ENCODE data around the gene ADGRB2. TPM values are rescaled to one million over a fixed set of nuclear protein-coding genes. Genes with fewer than 3 reads are reported as not detected.

ADGRB2 gene
- total and polyA plus RNA-seq, 7 donors: 1.3 to 3.9 (median 1.4) TPM; not detected in 2

DNA sequence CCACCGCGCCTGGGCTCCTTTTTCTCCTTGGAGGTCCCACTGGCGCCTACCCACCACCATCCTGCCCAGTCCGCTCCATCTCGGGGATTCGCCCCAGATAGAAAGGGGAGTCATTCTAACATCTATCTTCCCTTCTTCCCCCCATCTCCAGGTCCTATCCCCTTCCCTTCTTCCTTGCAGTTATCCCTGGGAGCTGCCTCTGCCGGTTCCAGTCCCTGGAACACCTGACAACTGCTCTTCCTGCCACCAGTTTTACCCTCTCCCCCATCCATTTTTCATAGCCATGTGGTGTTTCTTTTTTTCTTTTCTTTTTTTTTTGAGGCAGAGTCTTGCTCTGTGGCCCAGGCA is 48.3 kb downstream of the ADGRB2 start:
- 2 to 11% methylated on average over 7 of the region's 7 CpGs for WGBS, 2 donors

DNA sequence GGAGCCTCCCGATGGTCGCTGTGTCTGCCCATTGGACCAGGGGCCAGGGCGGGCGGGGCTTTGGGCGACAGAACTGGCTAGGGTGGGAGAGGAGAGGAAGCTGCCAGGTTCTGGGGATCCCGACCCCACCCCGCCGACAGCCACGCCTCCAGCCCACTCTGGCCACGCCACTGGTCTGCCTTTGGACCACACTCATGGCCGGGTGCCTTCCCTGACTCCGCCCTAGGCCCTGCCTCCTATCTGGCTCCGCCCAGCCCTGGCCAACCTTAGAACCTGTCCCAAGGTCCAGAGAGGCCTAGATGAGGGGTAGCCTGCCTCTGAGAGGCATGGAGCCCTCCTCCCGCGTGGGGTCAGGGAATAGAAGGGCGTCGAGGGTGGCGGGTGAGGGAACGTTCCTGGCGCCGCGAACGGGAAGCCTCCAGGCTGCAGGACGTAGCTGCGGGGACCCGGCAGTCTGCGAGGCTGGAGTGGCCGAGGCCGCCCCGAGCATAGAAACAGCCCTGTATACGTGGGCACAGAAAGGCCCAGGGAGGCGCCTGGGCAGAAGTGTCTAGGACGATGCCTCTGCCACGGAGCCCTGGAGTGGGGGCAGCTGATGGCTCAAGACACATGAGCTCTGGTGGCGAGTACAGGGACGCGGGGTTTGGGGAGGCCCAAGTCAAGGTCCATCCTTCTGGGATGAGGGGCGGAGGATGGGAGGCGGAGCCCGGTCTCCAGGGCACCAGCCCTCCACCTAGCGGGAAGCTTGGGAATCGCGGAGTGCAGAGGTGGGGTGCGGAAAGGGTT is 48.9 kb downstream of the ADGRB2 start:
- Histone ChIP-seq H3K27ac (peak overlapping the region; percentile 87 to 98 (median 96)), H3K9me3 (no peaks in the 10 kb centered on the region), H3K4me1 (peaks cover 0 to 56% (median 47%) of the 10 kb centered on the region in 4 donors), H3K36me3 (no peaks in the 10 kb centered on the region), H3K27me3 (no peaks in the 10 kb centered on the region), H3K4me3 (peak overlapping the region; percentile 20 to 47 (median 38))
- 2% methylated on average over 44 of the region's 44 CpGs for WGBS, 2 donors
- TF ChIP-seq POLR2AphosphoS5 (IDR thresholded peaks at IDR 0.05): peak; percentile 60 to 93 (median 75)
- no peak for TF ChIP-seq EP300 (IDR thresholded peaks at IDR 0.05)
- TF ChIP-seq, protein P1, sequence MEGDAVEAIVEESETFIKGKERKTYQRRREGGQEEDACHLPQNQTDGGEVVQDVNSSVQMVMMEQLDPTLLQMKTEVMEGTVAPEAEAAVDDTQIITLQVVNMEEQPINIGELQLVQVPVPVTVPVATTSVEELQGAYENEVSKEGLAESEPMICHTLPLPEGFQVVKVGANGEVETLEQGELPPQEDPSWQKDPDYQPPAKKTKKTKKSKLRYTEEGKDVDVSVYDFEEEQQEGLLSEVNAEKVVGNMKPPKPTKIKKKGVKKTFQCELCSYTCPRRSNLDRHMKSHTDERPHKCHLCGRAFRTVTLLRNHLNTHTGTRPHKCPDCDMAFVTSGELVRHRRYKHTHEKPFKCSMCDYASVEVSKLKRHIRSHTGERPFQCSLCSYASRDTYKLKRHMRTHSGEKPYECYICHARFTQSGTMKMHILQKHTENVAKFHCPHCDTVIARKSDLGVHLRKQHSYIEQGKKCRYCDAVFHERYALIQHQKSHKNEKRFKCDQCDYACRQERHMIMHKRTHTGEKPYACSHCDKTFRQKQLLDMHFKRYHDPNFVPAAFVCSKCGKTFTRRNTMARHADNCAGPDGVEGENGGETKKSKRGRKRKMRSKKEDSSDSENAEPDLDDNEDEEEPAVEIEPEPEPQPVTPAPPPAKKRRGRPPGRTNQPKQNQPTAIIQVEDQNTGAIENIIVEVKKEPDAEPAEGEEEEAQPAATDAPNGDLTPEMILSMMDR (IDR thresholded peaks at IDR 0.05): peak; percentile 89 to 97 (median 92)
- peak; percentile 23 to 45 for TF ChIP-seq POLR2A (IDR thresholded peaks at IDR 0.05)
- peak; percentile 99 for DNase-seq
- intact Hi-C loops (cut with DNase I): loop anchor here (2.0 kb wide), 3 partner anchors 14 to 74 kb away; no protein-coding TSS in a partner anchor

More for the DNA sequence above, 48.3 kb downstream of the ADGRB2 start:
- H3K4me3 ChIP-seq: peak overlapping the region in 3 of 4 donors; percentile 31 to 47 (median 45)
- TF ChIP-seq POLR2AphosphoS5 (IDR thresholded peaks at IDR 0.05): no peak
- no peak for TF ChIP-seq POLR2A (IDR thresholded peaks at IDR 0.05)
- TF ChIP-seq, protein P1 (IDR thresholded peaks at IDR 0.05): peak in 1 of 4 experiments; percentile 4
- no peak for TF ChIP-seq EP300 (IDR thresholded peaks at IDR 0.05)
- no peaks in the 10 kb centered on the region for H3K36me3 ChIP-seq
- peaks cover 0 to 55% (median 47%) of the 10 kb centered on the region in 4 donors for H3K4me1 ChIP-seq
- no peak for DNase-seq
- no peaks in the 10 kb centered on the region for H3K27me3 ChIP-seq
- intact Hi-C loops (cut with DNase I): loop anchor here (2.0 kb wide), 3 partner anchors 15 to 73 kb away; no protein-coding TSS in a partner anchor
- H3K27ac ChIP-seq: peak overlapping the region; percentile 87 to 98 (median 96)
- no peaks in the 10 kb centered on the region for H3K9me3 ChIP-seq

DNA sequence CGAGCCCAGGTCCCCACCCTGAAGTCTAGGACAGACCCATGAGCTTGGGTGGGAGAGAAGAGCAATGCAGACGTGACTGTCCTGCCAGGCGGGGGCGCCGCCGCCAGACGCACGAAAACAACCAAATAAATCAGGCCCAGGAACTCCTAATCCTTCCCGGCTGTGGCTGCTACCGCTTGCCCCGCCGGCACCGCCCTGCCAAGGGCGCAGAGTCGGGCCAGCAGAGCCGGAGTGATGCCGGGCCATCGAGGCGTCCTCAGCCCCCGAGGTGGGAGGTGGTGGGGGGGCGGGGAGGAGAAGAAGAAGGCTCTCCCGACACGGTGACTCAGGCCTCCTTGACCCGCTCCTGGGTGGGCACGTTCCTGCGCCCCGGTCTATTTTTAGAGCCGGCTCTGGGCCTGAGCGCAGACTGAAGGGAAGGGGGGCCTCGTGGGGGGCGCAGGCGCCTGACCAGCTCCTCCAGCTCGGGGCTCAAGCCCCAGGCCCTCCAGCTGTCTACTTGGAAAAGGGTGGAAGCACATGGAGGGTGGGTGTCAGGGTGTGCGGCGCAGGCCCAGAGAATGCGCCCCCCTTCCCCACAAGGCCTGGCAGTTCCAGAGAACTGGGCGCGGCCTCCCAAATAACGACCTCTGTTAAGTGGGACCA is 49.6 kb downstream of the ADGRB2 start:
- intact Hi-C loops (cut with DNase I): loop anchor here (2.0 kb wide), 3 partner anchors 14 to 74 kb away; no protein-coding TSS in a partner anchor
- H3K27me3 ChIP-seq: no peaks in the 10 kb centered on the region
- H3K36me3 ChIP-seq: no peaks in the 10 kb centered on the region
- TF ChIP-seq POLR2A (IDR thresholded peaks at IDR 0.05) (no peak), POLR2AphosphoS5 (IDR thresholded peaks at IDR 0.05) (peak in 2 of 4 donors; percentile 10 to 20)
- 3% methylated on average over 39 of the region's 39 CpGs for WGBS, 2 donors
- no peaks in the 10 kb centered on the region for H3K9me3 ChIP-seq
- peak; percentile 95 for DNase-seq
- H3K4me1 ChIP-seq: peaks cover 0 to 56% (median 47%) of the 10 kb centered on the region in 4 donors
- peak overlapping the region; percentile 15 to 47 (median 38) for H3K4me3 ChIP-seq
- peak overlapping the region; percentile 87 to 98 (median 96) for H3K27ac ChIP-seq

DNA sequence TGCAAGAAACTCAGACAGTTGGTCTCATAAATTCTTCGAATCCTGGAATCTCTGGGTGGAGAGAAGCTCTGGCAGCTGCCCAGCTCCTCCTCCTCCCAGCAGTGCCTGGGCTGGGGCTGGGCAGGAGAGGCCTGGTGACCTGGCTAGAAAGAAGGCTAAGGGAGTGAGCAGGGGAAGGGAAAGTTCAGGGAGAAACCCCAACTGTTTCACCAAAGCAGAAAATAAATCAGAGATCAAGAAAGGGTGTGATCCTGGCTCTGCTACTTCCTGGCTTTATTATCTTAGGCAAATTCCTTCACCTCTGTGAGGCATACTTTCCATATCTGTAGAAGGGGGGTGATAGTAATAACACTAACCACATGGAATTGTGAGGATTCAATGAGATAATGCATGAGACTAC is 51.5 kb downstream of the ADGRB2 start:
- Histone ChIP-seq H3K27ac (peak overlapping the region; percentile 87 to 98 (median 96)), H3K4me1 (peaks cover 0 to 56% (median 47%) of the 10 kb centered on the region in 4 donors), H3K36me3 (no peaks in the 10 kb centered on the region), H3K9me3 (no peaks in the 10 kb centered on the region), H3K4me3 (no peak overlapping the region), H3K27me3 (no peaks in the 10 kb centered on the region)
- intact Hi-C loops (cut with DNase I): no loop called here
- peak; percentile 82 for DNase-seq
- WGBS, 2 donors: 10 to 38% methylated on average over 1 of the region's 1 CpG
- TF ChIP-seq, protein P1 (IDR thresholded peaks at IDR 0.05): no peak
- TF ChIP-seq POLR2AphosphoS5 (IDR thresholded peaks at IDR 0.05): peak in 3 of 4 donors; percentile 6 to 58 (median 8)

DNA sequence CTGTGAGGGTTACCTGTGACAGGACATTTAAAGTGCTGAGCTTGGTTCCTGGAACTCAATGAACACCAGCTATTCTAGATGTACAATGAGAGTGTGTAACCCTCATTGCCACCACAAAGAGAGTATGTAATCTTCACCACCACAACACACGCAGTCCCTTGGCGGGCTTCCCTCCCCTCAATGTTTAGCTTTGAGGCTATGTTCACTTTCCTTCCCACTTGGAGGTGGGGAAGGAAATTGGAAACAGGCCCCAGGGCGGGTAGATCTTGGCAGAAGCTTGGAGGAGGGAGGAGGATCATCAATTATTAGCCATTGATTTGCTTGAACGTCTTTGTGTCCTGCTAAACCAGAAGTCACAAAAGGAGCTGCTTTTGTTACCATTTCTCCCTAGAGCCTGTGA is 52.1 kb downstream of the ADGRB2 start:
- Histone ChIP-seq H3K36me3 (no peaks in the 10 kb centered on the region), H3K27me3 (no peaks in the 10 kb centered on the region), H3K4me1 (peaks cover 0 to 56% (median 47%) of the 10 kb centered on the region in 4 donors), H3K9me3 (no peaks in the 10 kb centered on the region), H3K27ac (peak overlapping the region; percentile 87 to 98 (median 96)), H3K4me3 (no peak overlapping the region)
- TF ChIP-seq POLR2A (IDR thresholded peaks at IDR 0.05) (no peak), EP300 (IDR thresholded peaks at IDR 0.05) (no peak), POLR2AphosphoS5 (IDR thresholded peaks at IDR 0.05) (no peak)
- TF ChIP-seq, protein P1 (IDR thresholded peaks at IDR 0.05): no peak
- intact Hi-C loops (cut with DNase I): no loop called here
- DNase-seq: no peak
- WGBS, 2 donors: 46 to 60% methylated on average over 4 of the region's 4 CpGs

All from sigmoid colon (tissue), 7 donors.